ENCODE results near the gene SURF1.
"Not testable (repeated sequence)": the region's sequence is repeated elsewhere in the genome, so short reads cannot be mapped to it uniquely, and the experiment has no call there.

SURF1 gene

DNA sequence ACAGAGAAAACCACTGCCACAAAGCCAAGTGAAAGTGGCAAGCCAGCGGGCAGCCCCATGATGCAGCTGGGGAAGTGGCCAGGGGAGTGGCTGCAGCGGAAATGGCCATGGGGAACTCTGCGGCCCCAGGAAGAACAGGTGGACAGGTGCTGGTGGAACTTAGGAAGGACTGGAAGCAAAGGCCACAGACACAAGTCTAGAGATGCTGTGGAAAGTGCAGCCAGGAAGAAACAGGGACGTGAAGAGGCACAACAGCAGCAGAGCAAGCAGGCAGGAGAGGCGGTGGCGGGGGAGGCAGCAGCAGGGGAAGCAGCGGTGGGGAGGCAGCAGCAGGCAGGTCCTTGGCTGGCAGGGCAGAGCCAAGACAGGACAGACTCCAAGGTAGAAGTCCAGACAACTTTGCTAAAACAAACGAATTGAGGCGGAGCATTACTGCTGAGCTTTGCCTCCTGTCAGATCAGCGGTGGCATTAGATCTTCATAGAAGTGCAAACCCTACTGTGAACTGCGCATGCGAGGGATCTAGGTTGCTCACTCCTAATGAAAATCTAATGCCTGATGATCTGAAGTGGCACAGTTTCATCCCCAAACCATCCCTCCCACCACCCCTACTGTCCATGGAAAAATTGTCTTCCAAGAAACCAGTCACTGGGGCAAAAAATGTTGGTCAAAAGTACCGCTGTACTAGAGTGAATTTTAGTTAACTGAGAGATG is 32.1 kb downstream of the SURF1 start:
- TF ChIP-seq, protein P1, sequence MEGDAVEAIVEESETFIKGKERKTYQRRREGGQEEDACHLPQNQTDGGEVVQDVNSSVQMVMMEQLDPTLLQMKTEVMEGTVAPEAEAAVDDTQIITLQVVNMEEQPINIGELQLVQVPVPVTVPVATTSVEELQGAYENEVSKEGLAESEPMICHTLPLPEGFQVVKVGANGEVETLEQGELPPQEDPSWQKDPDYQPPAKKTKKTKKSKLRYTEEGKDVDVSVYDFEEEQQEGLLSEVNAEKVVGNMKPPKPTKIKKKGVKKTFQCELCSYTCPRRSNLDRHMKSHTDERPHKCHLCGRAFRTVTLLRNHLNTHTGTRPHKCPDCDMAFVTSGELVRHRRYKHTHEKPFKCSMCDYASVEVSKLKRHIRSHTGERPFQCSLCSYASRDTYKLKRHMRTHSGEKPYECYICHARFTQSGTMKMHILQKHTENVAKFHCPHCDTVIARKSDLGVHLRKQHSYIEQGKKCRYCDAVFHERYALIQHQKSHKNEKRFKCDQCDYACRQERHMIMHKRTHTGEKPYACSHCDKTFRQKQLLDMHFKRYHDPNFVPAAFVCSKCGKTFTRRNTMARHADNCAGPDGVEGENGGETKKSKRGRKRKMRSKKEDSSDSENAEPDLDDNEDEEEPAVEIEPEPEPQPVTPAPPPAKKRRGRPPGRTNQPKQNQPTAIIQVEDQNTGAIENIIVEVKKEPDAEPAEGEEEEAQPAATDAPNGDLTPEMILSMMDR (IDR thresholded peaks at IDR 0.05; ENCODE audit: low read depth, low read length, missing control alignments) = no peak

DNA sequence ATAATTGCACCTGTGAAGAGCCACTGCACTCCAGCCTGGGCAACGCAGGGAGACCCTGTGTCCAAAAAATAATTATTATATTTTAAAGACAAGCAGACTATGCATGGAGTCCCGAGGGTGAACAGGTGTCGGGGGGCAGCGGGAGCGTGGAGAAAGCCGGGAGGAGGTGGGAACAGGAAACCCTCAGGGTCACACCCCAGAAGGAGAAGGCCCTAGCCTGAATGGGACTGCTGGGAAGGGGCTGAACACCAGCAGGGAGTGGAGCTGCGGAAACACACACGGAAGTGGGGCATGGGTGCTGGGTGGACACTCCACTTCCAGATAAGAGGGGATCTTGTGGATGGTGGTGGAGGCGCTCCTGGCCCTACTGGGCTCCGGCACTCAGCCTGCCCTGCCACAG is 33.1 kb downstream of the SURF1 start:
- Histone ChIP-seq H3K4me3 (ENCODE audit: low read depth, low read length) (no peak overlapping the region), H3K27ac (no peak overlapping the region), H3K27me3 (replicated peaks) (no peaks in the 10 kb centered on the region), H3K36me3 (replicated peaks) (no peaks in the 10 kb centered on the region)
- TF ChIP-seq, protein P1 (IDR thresholded peaks at IDR 0.05; ENCODE audit: low read depth, low read length, missing control alignments) = no peak
- in situ Hi-C loops (cut with HindIII; ENCODE audit: low pct_ligation_motif_present, low sequenced_read_pairs) = no loop called here
- no peak for DNase-seq

More for the DNA sequence above, 32.1 kb downstream of the SURF1 start:
- H3K4me3 ChIP-seq (ENCODE audit: low read depth, low read length) = no peak overlapping the region
- DNase-seq = no peak
- H3K27ac ChIP-seq = no peak overlapping the region
- in situ Hi-C loops (cut with HindIII; ENCODE audit: low pct_ligation_motif_present, low sequenced_read_pairs) = no loop called here
- no peaks in the 10 kb centered on the region for H3K27me3 ChIP-seq (replicated peaks)
- no peaks in the 10 kb centered on the region for H3K36me3 ChIP-seq (replicated peaks)

DNA sequence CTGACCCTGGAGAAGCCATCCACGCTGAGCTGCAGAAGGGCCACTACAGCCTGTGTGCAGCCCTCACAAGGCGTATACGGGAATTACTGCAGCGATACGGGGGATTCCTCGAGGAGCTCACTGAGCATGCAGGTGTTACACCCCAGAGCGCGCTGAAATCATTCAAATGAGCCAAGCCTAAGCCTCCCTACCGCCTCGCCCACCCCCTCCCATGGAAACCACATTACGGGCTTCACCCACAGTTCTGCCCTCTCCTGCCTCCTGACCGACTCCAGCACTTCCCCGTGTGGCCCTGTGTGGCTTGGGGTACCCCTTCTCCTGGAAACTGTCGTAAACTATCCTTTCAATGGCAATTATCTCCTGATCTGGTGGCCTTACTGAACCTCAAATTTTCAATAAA is 33.6 kb downstream of the SURF1 start:
- Histone ChIP-seq H3K27me3 (replicated peaks) (no peaks in the 10 kb centered on the region), H3K4me3 (ENCODE audit: low read depth, low read length) (no peak overlapping the region), H3K36me3 (replicated peaks) (no peaks in the 10 kb centered on the region), H3K27ac (no peak overlapping the region)
- DNase-seq = no peak
- TF ChIP-seq, protein P1 (IDR thresholded peaks at IDR 0.05; ENCODE audit: low read depth, low read length, missing control alignments) = no peak
- in situ Hi-C loops (cut with HindIII; ENCODE audit: low pct_ligation_motif_present, low sequenced_read_pairs) = no loop called here

DNA sequence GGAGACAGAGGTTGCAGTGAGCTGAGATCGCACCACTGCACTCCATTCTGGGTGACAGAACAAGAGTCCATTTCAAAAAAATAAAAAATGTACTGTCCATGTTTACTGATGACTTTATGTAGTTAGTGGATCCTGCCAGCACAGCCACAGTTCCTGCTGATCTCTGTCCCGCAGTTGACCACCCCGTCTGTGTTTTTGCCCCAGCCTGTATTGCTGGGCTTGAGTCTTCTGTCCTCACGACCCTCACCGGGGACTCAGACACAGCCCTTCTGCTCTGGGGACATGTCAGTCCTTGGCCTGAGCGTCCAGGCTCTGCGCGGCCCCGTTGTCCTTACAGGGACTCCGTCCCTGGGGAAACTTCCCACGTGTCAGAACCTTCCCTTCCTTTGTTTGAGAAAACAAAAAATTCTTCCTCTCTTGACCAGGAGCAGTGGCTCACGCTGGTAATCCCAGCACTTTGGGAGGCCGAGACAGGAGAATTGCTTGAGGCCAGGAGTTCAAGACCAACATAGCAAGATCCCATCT is 34.8 kb downstream of the SURF1 start:
- TF ChIP-seq, protein P1 (IDR thresholded peaks at IDR 0.05; ENCODE audit: low read depth, low read length, missing control alignments) = no peak
- Histone ChIP-seq H3K36me3 (replicated peaks) (no peaks in the 10 kb centered on the region), H3K4me3 (ENCODE audit: low read depth, low read length) (no peak overlapping the region), H3K27ac (no peak overlapping the region), H3K27me3 (replicated peaks) (no peaks in the 10 kb centered on the region)
- no peak for DNase-seq
- in situ Hi-C loops (cut with HindIII; ENCODE audit: low pct_ligation_motif_present, low sequenced_read_pairs) = no loop called here

DNA sequence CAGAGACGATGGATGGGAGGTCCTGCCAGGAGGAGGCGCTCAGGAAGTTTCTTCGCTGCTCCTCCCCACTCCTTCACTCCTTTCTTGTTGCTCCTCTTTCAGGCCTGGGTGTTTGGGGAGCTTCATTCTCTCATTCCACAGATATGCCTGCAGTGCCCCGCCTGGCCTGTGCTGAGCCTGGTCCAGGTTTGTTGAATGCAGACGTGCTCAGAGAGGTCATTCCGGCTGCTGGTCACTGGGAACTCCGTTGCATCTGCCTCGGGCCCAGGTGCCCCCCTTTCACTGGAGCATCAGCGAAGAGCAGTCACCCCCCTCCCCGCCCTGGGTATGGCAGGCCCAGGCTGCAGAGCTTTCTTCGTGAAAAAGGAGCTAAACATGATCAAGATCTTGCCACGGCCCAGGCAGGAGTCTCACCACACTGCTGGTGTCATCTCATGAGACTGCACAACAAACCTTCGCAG is 35.8 kb downstream of the SURF1 start:
- no peak for DNase-seq
- Histone ChIP-seq H3K27me3 (replicated peaks) (no peaks in the 10 kb centered on the region), H3K36me3 (replicated peaks) (no peaks in the 10 kb centered on the region), H3K4me3 (ENCODE audit: low read depth, low read length) (no peak overlapping the region), H3K27ac (no peak overlapping the region)
- in situ Hi-C loops (cut with HindIII; ENCODE audit: low pct_ligation_motif_present, low sequenced_read_pairs) = no loop called here
- TF ChIP-seq, protein P1 (IDR thresholded peaks at IDR 0.05; ENCODE audit: low read depth, low read length, missing control alignments) = no peak

DNA sequence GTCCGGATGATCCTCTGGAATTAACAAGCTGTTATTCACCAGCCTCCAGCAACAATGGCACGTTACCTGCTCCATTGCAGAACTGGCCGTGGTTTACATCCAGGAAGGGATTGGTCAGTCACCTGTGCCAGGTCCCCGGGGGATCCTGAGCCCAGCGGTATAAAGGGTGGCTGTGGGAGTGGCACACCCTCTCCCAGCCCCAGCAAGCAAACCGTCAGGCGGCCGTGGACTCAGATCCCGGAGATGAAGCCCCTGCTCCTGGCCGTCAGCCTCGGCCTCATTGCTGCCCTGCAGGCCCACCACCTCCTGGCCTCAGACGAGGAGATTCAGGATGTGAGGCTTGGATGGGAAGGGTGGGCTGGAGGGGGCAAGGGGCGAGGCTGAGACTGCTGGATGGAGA is 38.7 kb downstream of the SURF1 start:
- H3K27ac ChIP-seq; H3K36me3 ChIP-seq (replicated peaks); DNase-seq; H3K4me3 ChIP-seq (ENCODE audit: low read depth, low read length); H3K27me3 ChIP-seq (replicated peaks); in situ Hi-C loops (cut with HindIII; ENCODE audit: low pct_ligation_motif_present, low sequenced_read_pairs): not testable (repeated sequence)
